Ovary (tissue), 9 donors: ENCODE data around the gene PAF1. TPM values are rescaled to one million over a fixed set of nuclear protein-coding genes. Genes with fewer than 3 reads are reported as not detected.

Source experiments
- DNase-seq, 5 donors: peaks; one replicate each; pipeline ENCODE4 v3.0.0-alpha.2; 2019 to 2020
- H3K27ac ChIP-seq, 2 donors: fragments of 200-600 bp; one replicate each; pipeline versions ENCODE4 v1.5.1 to v1.8.0; 2019 to 2022
- H3K27me3 ChIP-seq: fragments of 200-600 bp; one replicate; pipeline ENCODE4 v1.8.0; 2022
- H3K36me3 ChIP-seq: fragments of 200-600 bp; sonication (generic); one replicate; pipeline ENCODE4 v1.5.1; 2019
- H3K4me1 ChIP-seq: one replicate; pipeline ENCODE4 v1.8.1; 2013; ENCODE audit warnings: mild to moderate bottlenecking, moderate library complexity; ENCODE audit not compliant: insufficient read depth
- H3K4me3 ChIP-seq: fragments of 200-600 bp; sonication (generic); one replicate; pipeline ENCODE4 v1.5.1; 2017
- H3K9me3 ChIP-seq, 2 donors: fragments of 200-600 bp in 1 of 2; sonication (generic) in 1 of 2; one replicate each; pipeline versions ENCODE4 v1.5.1 to v1.8.1; 2013 to 2019; ENCODE audit warnings: mild to moderate bottlenecking in 1 of 2, moderate library complexity in 1 of 2
- EP300 ChIP-seq: sonication (generic); formaldehyde crosslinking; IDR thresholded peaks from one replicate; pipeline ENCODE4 v1.6.1; 2017; ENCODE audit warnings: antibody characterized with exemption
- POLR2A ChIP-seq: fragments of 450-650 bp; IDR thresholded peaks from one replicate; pipeline ENCODE4 v1.6.1; 2017; ENCODE audit warnings: antibody characterized with exemption, mild to moderate bottlenecking, moderate library complexity
- WGBS, 3 donors: extraction: QIAGEN DNeasy Blood & Tissue Kit in 1 of 3; methylation state at CpG; one replicate each; pipeline versions ENCODE4 v1.1.5 to v1.1.7; 2013 to 2017; 5-methylcytosine and 5-hydroxymethylcytosine counted together
- intact Hi-C, 4 donors: fragments of 100-400 bp; cut with DNase I; formaldehyde crosslinking; loops; one replicate each; pipeline versions ENCODE4 v1.11.0 to v1.15.1; 2022 to 2023
- polyA plus RNA-seq, 2 donors: library from polyadenylated mRNA; stranded (reverse); fragments of 200-250 nt in 1 of 2; fragments of 350-450 nt in 1 of 2; fragmentation: Illumina TruSeq in 1 of 2; extraction: RNeasy Lipid Tissue Mini Kit (QIAGEN cat#74804) in 1 of 2; gene quantifications; one replicate each; pipeline ENCODE4 v1.2.3, GENCODE V29; 2013 to 2014
- total RNA-seq, 7 donors: library from RNA; depleted of rRNA in 2 of 7; stranded (reverse); fragments of >200 nt in 2 of 7; fragmentation: NEBNext Ultra II Directional in 3 of 7; extraction: Animal tissue kit (Norgen Biotek cat#: 25700) in 3 of 7; gene quantifications; one replicate each; pipeline versions ENCODE4 v1.1.0 to v1.2.4, GENCODE V29; 2016 to 2023
- TF ChIP-seq, protein P1 (sequence below), 3 donors: fragments of 450-650 bp in 2 of 3; fragments of 200-600 bp in 1 of 3; IDR thresholded peaks; one replicate each; pipeline versions ENCODE4 v1.5.1 to v1.8.0; 2016 to 2022; ENCODE audit warnings: antibody characterized with exemption in 3 of 3, mild to moderate bottlenecking in 1 of 3
- donor health status: DM: no; HTN: no; CAD: no; lungs with moderate emphysema.
- donor health status: DM: no; HTN: no; CAD: no.
- donor health status: Bipolar disorder and iron deficiency.
- donor health status: DM: yes; HTN: yes; CAD: no.
- donor health status: DM: no; HTN: no; CAD: no.
- donor health status: DM: yes; HTN: yes; CAD: no.

The PAF1 gene
- total and polyA plus RNA-seq, 9 donors, result 31.0 to 78.1 (median 50.2) TPM

DNA sequence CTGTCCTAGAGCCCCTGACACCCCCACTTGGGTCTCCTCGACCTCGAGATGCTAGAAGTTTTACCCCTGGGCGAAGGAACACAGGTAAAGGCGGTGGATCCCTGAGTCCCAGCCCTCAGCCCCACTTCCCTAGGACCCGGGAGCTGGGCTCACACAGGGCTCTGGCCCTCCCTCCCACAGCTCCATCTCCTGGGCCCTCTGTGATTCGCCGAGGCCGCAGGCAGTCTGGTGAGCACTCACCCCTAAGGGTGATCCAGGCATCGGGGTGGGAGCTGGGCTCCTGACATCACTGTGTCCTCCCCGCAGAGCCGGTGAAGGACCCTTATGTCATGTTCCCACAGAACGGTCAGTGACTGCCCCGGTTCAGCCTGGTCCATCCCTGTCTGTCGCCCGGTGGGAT is 29.9 kb upstream of the PAF1 start:
- no peak overlapping the region for H3K27ac ChIP-seq
- WGBS, 3 donors, result 87 to 91% (median 90%) methylated on average over 15 of the region's 15 CpGs
- DNase-seq, result no peak
- peaks cover 3% of the 10 kb centered on the region for H3K4me1 ChIP-seq
- TF ChIP-seq, protein P1, sequence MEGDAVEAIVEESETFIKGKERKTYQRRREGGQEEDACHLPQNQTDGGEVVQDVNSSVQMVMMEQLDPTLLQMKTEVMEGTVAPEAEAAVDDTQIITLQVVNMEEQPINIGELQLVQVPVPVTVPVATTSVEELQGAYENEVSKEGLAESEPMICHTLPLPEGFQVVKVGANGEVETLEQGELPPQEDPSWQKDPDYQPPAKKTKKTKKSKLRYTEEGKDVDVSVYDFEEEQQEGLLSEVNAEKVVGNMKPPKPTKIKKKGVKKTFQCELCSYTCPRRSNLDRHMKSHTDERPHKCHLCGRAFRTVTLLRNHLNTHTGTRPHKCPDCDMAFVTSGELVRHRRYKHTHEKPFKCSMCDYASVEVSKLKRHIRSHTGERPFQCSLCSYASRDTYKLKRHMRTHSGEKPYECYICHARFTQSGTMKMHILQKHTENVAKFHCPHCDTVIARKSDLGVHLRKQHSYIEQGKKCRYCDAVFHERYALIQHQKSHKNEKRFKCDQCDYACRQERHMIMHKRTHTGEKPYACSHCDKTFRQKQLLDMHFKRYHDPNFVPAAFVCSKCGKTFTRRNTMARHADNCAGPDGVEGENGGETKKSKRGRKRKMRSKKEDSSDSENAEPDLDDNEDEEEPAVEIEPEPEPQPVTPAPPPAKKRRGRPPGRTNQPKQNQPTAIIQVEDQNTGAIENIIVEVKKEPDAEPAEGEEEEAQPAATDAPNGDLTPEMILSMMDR (IDR thresholded peaks at IDR 0.05), result no peak
- TF ChIP-seq POLR2A (no peak), EP300 (no peak)
- no peaks in the 10 kb centered on the region for H3K9me3 ChIP-seq
- no peak overlapping the region for H3K4me3 ChIP-seq
- H3K27me3 ChIP-seq, result no peaks in the 10 kb centered on the region
- intact Hi-C loops, result no loop called here
- H3K36me3 ChIP-seq, result no peaks in the 10 kb centered on the region

DNA sequence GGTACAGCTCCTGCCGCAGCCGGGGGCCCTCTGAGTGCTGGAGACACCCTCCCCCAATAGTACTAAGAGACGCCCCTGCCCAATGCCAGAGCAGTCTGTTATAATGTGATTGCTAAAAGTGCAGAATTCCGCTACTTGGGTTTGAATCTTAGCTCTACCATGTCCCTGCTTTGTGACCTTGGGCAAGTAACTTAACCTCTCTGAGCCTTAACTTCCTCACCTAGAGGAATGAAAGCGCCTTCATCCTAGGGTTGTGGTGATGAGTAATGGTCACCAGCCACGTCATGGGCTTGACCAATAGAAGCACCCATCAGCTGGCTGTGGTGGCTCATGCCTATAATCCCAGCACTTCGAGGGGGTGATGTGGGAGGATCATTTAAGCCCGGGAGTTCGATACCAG is 28.1 kb upstream of the PAF1 start:
- peaks cover 18% of the 10 kb centered on the region for H3K4me1 ChIP-seq
- H3K4me3 ChIP-seq, result no peak overlapping the region
- 79 to 92% (median 84%) methylated on average over 9 of the region's 9 CpGs for WGBS, 3 donors
- H3K27me3 ChIP-seq, result no peaks in the 10 kb centered on the region
- intact Hi-C loops, result no loop called here
- TF ChIP-seq POLR2A (no peak), EP300 (no peak)
- TF ChIP-seq, protein P1 (IDR thresholded peaks at IDR 0.05), result no peak
- no peak for DNase-seq
- no peaks in the 10 kb centered on the region for H3K9me3 ChIP-seq
- no peaks in the 10 kb centered on the region for H3K36me3 ChIP-seq
- H3K27ac ChIP-seq, result no peak overlapping the region

DNA sequence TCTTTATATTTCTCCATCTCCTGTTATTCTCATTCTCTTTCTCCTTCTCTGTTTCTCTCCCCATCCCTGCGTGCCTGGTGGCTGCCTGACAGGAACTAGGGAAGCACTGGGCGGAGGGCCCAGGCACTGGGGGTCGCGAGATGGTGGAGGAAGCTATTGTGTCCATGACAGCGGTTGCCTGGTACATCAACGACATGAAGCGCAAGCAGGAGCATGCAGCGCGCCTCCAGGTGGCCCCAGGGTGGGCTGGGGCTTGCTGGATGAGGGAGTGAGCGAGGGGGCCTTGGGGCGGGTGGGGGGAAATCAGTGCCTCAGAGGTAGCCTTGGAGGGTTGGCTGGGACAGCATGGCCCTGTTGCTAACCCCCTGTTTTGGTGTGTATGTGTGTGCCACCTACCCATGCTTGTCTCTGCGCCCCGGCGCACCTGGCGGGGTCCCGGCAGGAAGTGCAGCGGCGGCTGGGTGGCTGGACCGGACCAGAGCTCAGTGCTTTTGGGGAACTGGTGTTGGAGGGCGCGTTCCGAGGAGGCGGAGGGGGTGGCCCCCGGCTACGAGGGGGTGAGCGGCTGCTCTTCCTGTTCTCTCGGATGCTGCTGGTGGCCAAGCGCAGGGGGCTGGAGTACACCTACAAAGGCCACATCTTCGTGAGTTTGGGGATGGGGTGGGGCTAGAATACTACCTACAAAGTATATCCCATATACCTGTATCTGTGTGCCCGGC is 26.7 kb upstream of the PAF1 start:
- Histone ChIP-seq H3K27me3 (no peaks in the 10 kb centered on the region), H3K27ac (no peak overlapping the region), H3K4me1 (peaks cover 18% of the 10 kb centered on the region), H3K9me3 (no peaks in the 10 kb centered on the region), H3K36me3 (no peaks in the 10 kb centered on the region), H3K4me3 (no peak overlapping the region)
- peak in 1 of 5 donors; percentile 38 for DNase-seq
- intact Hi-C loops, result no loop called here
- TF ChIP-seq, protein P1 (IDR thresholded peaks at IDR 0.05), result no peak
- TF ChIP-seq POLR2A (no peak), EP300 (no peak)
- 87 to 91% (median 90%) methylated on average over 30 of the region's 30 CpGs for WGBS, 3 donors

DNA sequence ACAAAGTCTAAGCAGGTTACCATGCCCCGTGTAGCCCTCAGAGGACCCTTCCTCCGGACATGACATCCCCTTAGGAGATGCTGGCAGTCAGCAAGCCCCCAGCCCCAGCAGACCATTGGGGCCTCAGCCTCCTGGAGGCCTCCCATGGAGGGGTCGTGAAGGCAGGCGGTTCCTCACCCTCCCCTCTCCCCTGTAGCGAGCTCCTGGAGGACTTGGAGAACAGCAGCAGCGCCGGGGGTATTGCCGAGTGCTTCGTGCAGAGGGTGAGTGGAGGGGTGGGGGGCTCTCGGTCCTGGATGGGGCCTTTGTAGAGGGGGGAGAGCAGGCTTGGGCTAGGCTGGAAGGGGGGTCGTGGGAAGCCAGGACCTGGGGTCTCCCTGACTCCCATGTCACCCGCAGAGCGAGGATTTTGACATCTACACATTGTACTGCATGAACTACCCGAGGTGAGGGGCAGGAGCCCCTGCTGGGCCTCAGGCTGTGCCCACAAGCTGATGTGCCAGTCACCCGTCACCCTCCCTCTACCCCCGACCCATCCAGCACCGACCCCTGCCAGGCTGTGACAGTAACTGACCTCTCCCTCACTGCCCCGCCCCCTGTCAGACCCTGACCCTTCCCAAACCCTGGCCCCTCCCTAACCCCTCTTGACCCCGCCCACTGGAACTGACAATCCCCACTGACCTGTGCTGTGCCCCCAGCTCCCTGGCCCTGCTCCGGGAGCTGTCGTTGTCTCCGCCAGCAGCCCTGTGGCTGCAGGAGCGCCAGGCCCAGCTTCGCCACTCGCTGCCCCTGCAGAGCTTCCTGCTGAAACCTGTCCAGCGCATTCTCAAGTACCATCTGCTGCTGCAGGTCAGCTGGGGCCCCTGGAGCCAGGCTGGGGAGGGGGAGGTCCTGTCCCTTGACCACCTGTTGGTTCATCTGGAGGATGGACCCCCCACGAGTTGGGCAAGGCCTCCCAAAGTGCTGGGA is 25.5 kb upstream of the PAF1 start:
- Histone ChIP-seq H3K9me3 (no peaks in the 10 kb centered on the region), H3K4me1 (peaks cover 18% of the 10 kb centered on the region), H3K4me3 (no peak overlapping the region), H3K27me3 (no peaks in the 10 kb centered on the region), H3K27ac (no peak overlapping the region), H3K36me3 (no peaks in the 10 kb centered on the region)
- DNase-seq, result peak in 4 of 5 donors; percentile 46 to 64 (median 50)
- 67 to 74% (median 69%) methylated on average over 25 to 27 of the region's 27 CpGs for WGBS, 3 donors
- intact Hi-C loops, result no loop called here
- TF ChIP-seq POLR2A (no peak), EP300 (no peak)
- TF ChIP-seq, protein P1 (IDR thresholded peaks at IDR 0.05), result no peak
